H1 (cell line): ENCODE measurements around the gene PAFAH1B1. TPM values are rescaled to one million over a fixed set of nuclear protein-coding genes. Genes with fewer than 3 reads are reported as not detected.

Experiments
- CTCF ChIA-PET: fragments of 300-600 bp; sonication (Branson Sonifier 250); formaldehyde crosslinking; loops from one replicate; lab custom pipeline; 2021; ENCODE audit not compliant: partially characterized antibody; lab: Charles Lee
- POLR2A ChIA-PET: fragments of 300-600 bp; sonication (Branson Sonifier 250); formaldehyde crosslinking; loops from one replicate; lab custom pipeline; 2021; ENCODE audit warnings: inconsistent platforms; ENCODE audit not compliant: partially characterized antibody; lab: Charles Lee
- DNase-seq, 2 experiments: peaks; one replicate each; pipeline versions ENCODE4 v3.0.0 to v3.0.0-alpha.2; 2010 to 2022; ENCODE audit warnings: low spot score in 2 of 2, low read depth in 1 of 2, mixed read lengths in 1 of 2
- FAIRE-seq: peaks from 2 replicates; lab custom pipeline; 2011; peaks lifted over from hg19 to GRCh38; lab: Jason Lieb, UNC
- H2AFZ ChIP-seq: 2 replicates; pipeline ENCODE4 v1.8.1; 2012; ENCODE audit warnings: low read length, inconsistent platforms
- H2AK5ac ChIP-seq: 2 replicates; pipeline ENCODE4 v1.6.1; 2013; ENCODE audit warnings: low read depth, low read length
- H2BK120ac ChIP-seq: replicated peaks from 2 replicates; pipeline ENCODE3; 2013; ENCODE audit warnings: low read depth, low read length, inconsistent platforms
- H2BK12ac ChIP-seq: 2 replicates; pipeline ENCODE4 v1.6.1; 2013; ENCODE audit warnings: low read depth, low read length
- H2BK15ac ChIP-seq: 2 replicates; pipeline ENCODE4 v1.6.1; 2013; ENCODE audit warnings: low read length
- H2BK20ac ChIP-seq: 2 replicates; pipeline ENCODE4 v1.6.1; 2013; ENCODE audit warnings: low read length
- H2BK5ac ChIP-seq: 2 replicates; pipeline ENCODE4 v1.6.1; 2013; ENCODE audit warnings: low read depth, low read length
- H3K14ac ChIP-seq: 2 replicates; pipeline ENCODE4 v1.6.1; 2013; ENCODE audit warnings: inconsistent platforms; ENCODE audit not compliant: insufficient read length
- H3K18ac ChIP-seq: 2 replicates; pipeline ENCODE4 v1.6.1; 2013; ENCODE audit warnings: low read length; ENCODE audit errors: extremely low read depth
- H3K23ac ChIP-seq: 2 replicates; pipeline ENCODE4 v1.6.1; 2013; ENCODE audit warnings: inconsistent platforms; ENCODE audit not compliant: insufficient read length
- H3K23me2 ChIP-seq: 2 replicates; pipeline ENCODE4 v1.6.1; 2013; ENCODE audit warnings: low read depth, low read length
- H3K27ac ChIP-seq: 2 replicates; pipeline ENCODE4 v1.6.1; 2011; ENCODE audit warnings: low read depth, low read length, inconsistent platforms
- H3K27me3 ChIP-seq, 4 experiments: replicated peaks in 1 of 4; 1 replicate in 1 of 4; 2 replicates in 3 of 4; pipeline versions ENCODE4 v1.6.1 to v1.8.1; 2011 to 2013; ENCODE audit warnings: low read length in 3 of 4, mild to moderate bottlenecking in 3 of 4, inconsistent platforms in 2 of 4, mixed read lengths in 2 of 4, moderate library complexity in 1 of 4; ENCODE audit not compliant: control insufficient read depth in 3 of 4, insufficient read depth in 3 of 4; ENCODE audit errors: extremely low read depth in 1 of 4
- H3K36me3 ChIP-seq, 4 experiments: 2 replicates each; pipeline versions ENCODE4 v1.6.1 to v1.8.1; 2011 to 2013; ENCODE audit warnings: mild to moderate bottlenecking in 4 of 4, low read length in 3 of 4, moderate library complexity in 2 of 4, control low read depth in 1 of 4, inconsistent platforms in 1 of 4; ENCODE audit not compliant: insufficient read depth in 4 of 4, control insufficient read depth in 2 of 4
- H3K4ac ChIP-seq: replicated peaks from 2 replicates; pipeline ENCODE3; 2013; ENCODE audit warnings: low read length, low read depth, mixed read lengths, inconsistent platforms; ENCODE audit not compliant: insufficient read length
- H3K4me1 ChIP-seq, 4 experiments: replicated peaks in 1 of 4; 1 replicate in 1 of 4; 2 replicates in 3 of 4; pipeline versions ENCODE4 v1.6.1 to v1.8.1; 2011 to 2013; ENCODE audit warnings: low read length in 3 of 4, inconsistent platforms in 2 of 4, mixed read lengths in 1 of 4; ENCODE audit not compliant: insufficient read depth in 4 of 4, control insufficient read depth in 3 of 4
- H3K4me2 ChIP-seq, 2 experiments: 2 replicates each; pipeline versions ENCODE4 v1.6.1 to v1.8.1; 2011 to 2013; ENCODE audit warnings: low read depth in 2 of 2, low read length in 2 of 2, control low read depth in 1 of 2, inconsistent platforms in 1 of 2, mild to moderate bottlenecking in 1 of 2; ENCODE audit not compliant: insufficient read depth in 1 of 2
- H3K4me3 ChIP-seq, 4 experiments: fragments of 200-600, 300-600 bp in 1 of 4; sonication (generic), shearing (Covaris generic), sonication (Bioruptor Twin) in 1 of 4; 2 replicates each; pipeline versions ENCODE4 v1.5.1 to v1.8.1; 2011 to 2016; ENCODE audit warnings: low read length in 4 of 4, low read depth in 3 of 4, control low read depth in 2 of 4, inconsistent platforms in 2 of 4, mild to moderate bottlenecking in 2 of 4, mixed read lengths in 1 of 4, moderate library complexity in 1 of 4; ENCODE audit not compliant: insufficient read depth in 2 of 4; ENCODE audit errors: extremely low read depth in 1 of 4
- H3K56ac ChIP-seq: replicated peaks from 2 replicates; pipeline ENCODE3; 2013; ENCODE audit warnings: low read depth, mild to moderate bottlenecking, mixed read lengths, low read length, inconsistent platforms; ENCODE audit not compliant: insufficient read length
- H3K79me1 ChIP-seq: 2 replicates; pipeline ENCODE4 v1.6.1; 2013; ENCODE audit warnings: low read depth, low read length, control low read depth
- H3K79me2 ChIP-seq, 2 experiments: 2 replicates each; pipeline versions ENCODE4 v1.6.1 to v1.8.1; 2012 to 2013; ENCODE audit warnings: low read length in 2 of 2, mild to moderate bottlenecking in 2 of 2, inconsistent platforms in 1 of 2; ENCODE audit not compliant: insufficient read depth in 2 of 2, control insufficient read depth in 1 of 2
- H3K9ac ChIP-seq, 4 experiments: replicated peaks in 1 of 4; 1 replicate in 1 of 4; 2 replicates in 3 of 4; pipeline versions ENCODE4 v1.6.1 to v1.8.1; 2011 to 2013; ENCODE audit warnings: low read depth in 3 of 4, low read length in 3 of 4, control low read depth in 2 of 4, mild to moderate bottlenecking in 2 of 4, moderate library complexity in 2 of 4, inconsistent platforms in 1 of 4; ENCODE audit errors: extremely low read depth in 1 of 4
- H3K9me3 ChIP-seq, 2 experiments: 2 replicates each; pipeline versions ENCODE4 v1.6.1 to v1.8.1; 2012 to 2013; ENCODE audit warnings: mild to moderate bottlenecking in 2 of 2, moderate library complexity in 2 of 2, control low read depth in 1 of 2, inconsistent platforms in 1 of 2, low read depth in 1 of 2, low read length in 1 of 2, mixed read lengths in 1 of 2; ENCODE audit not compliant: insufficient read depth in 2 of 2
- H4K20me1 ChIP-seq, 2 experiments: replicated peaks in 1 of 2; 2 replicates each; pipeline versions ENCODE3 to v1.8.1; 2011 to 2013; ENCODE audit warnings: inconsistent platforms in 2 of 2, low read length in 2 of 2, mild to moderate bottlenecking in 1 of 2; ENCODE audit not compliant: insufficient read depth in 2 of 2, control insufficient read depth in 1 of 2
- H4K5ac ChIP-seq: 2 replicates; pipeline ENCODE4 v1.6.1; 2013; ENCODE audit warnings: low read length, low read depth, mixed read lengths, inconsistent platforms; ENCODE audit not compliant: insufficient read length
- H4K8ac ChIP-seq: 2 replicates; pipeline ENCODE4 v1.8.0; 2013; ENCODE audit warnings: mild to moderate bottlenecking, moderate library complexity, low read length, inconsistent platforms; ENCODE audit not compliant: insufficient read depth; ENCODE audit errors: extremely low read depth
- H4K91ac ChIP-seq: replicated peaks from 2 replicates; pipeline ENCODE3; 2013; ENCODE audit warnings: low read length, mixed read lengths, inconsistent platforms; ENCODE audit not compliant: insufficient read length
- CHD1 ChIP-seq: IDR thresholded peaks from 2 replicates; pipeline ENCODE4 v1.6.1; 2012; ENCODE audit warnings: low read depth, low read length, improper control_type of control experiment
- EP300 ChIP-seq, 2 experiments: IDR thresholded peaks; 1 replicate in 1 of 2; 2 replicates in 1 of 2; pipeline ENCODE4 v1.6.1; 2011 to 2012; ENCODE audit warnings: low read depth in 2 of 2, low read length in 2 of 2, mild to moderate bottlenecking in 2 of 2, borderline replicate concordance in 1 of 2, inconsistent platforms in 1 of 2, moderate library complexity in 1 of 2
- KDM5A ChIP-seq: fragments of 200-600 bp; IDR thresholded peaks from 2 replicates; pipeline ENCODE4 v1.7.1; 2012; ENCODE audit warnings: mild to moderate bottlenecking, low read length, inconsistent platforms, mixed read lengths
- SIX5 ChIP-seq: IDR thresholded peaks from 2 replicates; pipeline ENCODE4 v1.6.1; 2011; ENCODE audit warnings: mild to moderate bottlenecking, low read depth, low read length
- WGBS, 2 experiments: shearing (Covaris generic) in 1 of 2; methylation state at CpG; one replicate each; pipeline versions ENCODE4 v1.1.6 to v1.1.7; 2013 to 2015; ENCODE audit warnings: low lambda C conversion rate in 2 of 2, mixed read lengths in 2 of 2, inconsistent platforms in 1 of 2, low coverage in 1 of 2, missing lambda C conversion rate in 1 of 2; ENCODE audit not compliant: insufficient replicate concordance in 2 of 2, insufficient coverage in 1 of 2, insufficient read length in 1 of 2; ENCODE audit errors: extremely low coverage in 1 of 2, missing lambda C conversion rate in 1 of 2; 5-methylcytosine and 5-hydroxymethylcytosine counted together
- polyA plus RNA-seq, 7 experiments: library from polyadenylated mRNA; depleted of rRNA in 3 of 7; stranded (reverse) in 5 of 7; unstranded in 2 of 7; fragments of >200 nt in 5 of 7; fragments of 200-250 nt in 2 of 7; gene quantifications; 1 replicate in 5 of 7; 2 replicates in 1 of 7; 4 replicates in 1 of 7; pipeline versions ENCODE4 v1.2.1 to v1.2.3, GENCODE V29; 2011 to 2013; ENCODE audit warnings: missing spikeins in 2 of 7, mixed read lengths in 2 of 7
- total RNA-seq: library from RNA; stranded (reverse); fragmentation: NEBNext Ultra II Directional; extraction: Animal tissue kit (Norgen Biotek cat#: 25700); gene quantifications from 2 replicates; pipeline ENCODE4 v1.2.1, GENCODE V29; 2021

The PAFAH1B1 gene
- total and polyA plus RNA-seq, 2 of the 8 experiments (the other 6 are each of a cell fraction or from before 2014, with no cell fraction given), result 42.0 to 152 TPM

DNA sequence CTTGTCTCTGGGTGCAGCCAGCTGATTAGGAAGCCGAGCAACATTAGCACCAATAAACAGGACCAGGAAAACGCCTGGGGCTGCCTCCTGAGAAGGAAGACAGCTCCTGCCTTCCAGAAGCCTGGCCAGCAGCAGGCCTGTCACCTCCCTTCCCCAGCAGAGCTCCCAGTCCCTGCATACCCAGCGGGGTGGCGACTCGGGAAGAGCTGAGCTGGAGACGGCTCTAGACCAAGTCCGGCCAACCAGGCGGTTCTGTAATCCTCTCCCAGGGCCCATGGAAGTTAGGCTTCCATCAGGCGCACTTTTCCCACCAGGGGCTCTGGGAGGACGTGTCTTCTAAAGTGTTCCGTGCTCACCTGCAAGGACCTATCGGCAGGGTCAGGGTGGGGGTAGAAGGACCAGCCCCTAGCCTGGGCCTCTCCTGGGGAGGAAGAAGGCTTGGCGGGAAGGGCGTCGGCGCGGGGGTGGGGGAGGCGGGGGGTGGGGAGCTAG is 130.1 kb downstream of the PAFAH1B1 start:
- CTCF ChIA-PET, result interaction anchor here (1.2 to 10.0 kb wide), 4 partner anchors 10 to 54 kb away, joined by 3 to 62 read pairs (median 8); no protein-coding TSS in a partner anchor
- Histone ChIP-seq H3K79me2 (no peaks in the 10 kb centered on the region), H3K9ac (peak overlapping the region in 2 of 4 experiments; percentile 16 to 32; a peak in 4 of 7 replicates), H3K4me2 (peak overlapping the region; percentile 73 to 76), H3K23ac (no peak overlapping the region), H3K4me1 (peaks cover 3 to 21% (median 9%) of the 10 kb centered on the region in 4 experiments), H2AFZ (no peak overlapping the region), H3K27ac (no peak overlapping the region), H3K4ac (peak overlapping the region; percentile 7), H2BK20ac (no peak overlapping the region), H3K4me3 (peak overlapping the region; percentile 17 to 67 (median 36); a peak in 6 of 8 replicates), H2BK5ac (no peak overlapping the region), H3K27me3 (peaks cover 0 to 4% (median 2%) of the 10 kb centered on the region in 4 experiments; a peak in 1 of 7 replicates), H2BK12ac (peak overlapping the region; percentile 60; the same call in 1 of the 2 replicates), H3K18ac (peak overlapping the region; percentile 90), H3K14ac (no peak overlapping the region), H2BK120ac (peak overlapping the region; percentile 40), H4K8ac (peak overlapping the region; percentile 37; the same call in 1 of the 2 replicates), H3K23me2 (peaks cover 9% of the 10 kb centered on the region; the same call in 1 of the 2 replicates), H3K36me3 (no peaks in the 10 kb centered on the region), H2AK5ac (no peak overlapping the region), H3K9me3 (no peaks in the 10 kb centered on the region), H3K56ac (no peak overlapping the region), H2BK15ac (no peak overlapping the region), H4K20me1 (peaks cover 2% of the 10 kb centered on the region in 2 experiments), H4K5ac (peak overlapping the region; percentile 71), H3K79me1 (no peaks in the 10 kb centered on the region), H4K91ac (no peak overlapping the region)
- TF ChIP-seq KDM5A (no peak), EP300 (IDR thresholded peaks at IDR 0.05; ENCODE audit: borderline replicate concordance in 1 of 2, low read depth in 2 of 2, low read length in 2 of 2) (no peak), SIX5 (no peak), CHD1 (no peak)
- FAIRE-seq, result no peak
- POLR2A ChIA-PET, result interaction anchor here (0.9 to 3.4 kb wide), 16 partner anchors 9 to 354 kb away, joined by 3 to 23 read pairs (median 5); no protein-coding TSS in a partner anchor
- WGBS, 2 experiments, result 10% methylated on average over 12 of the region's 18 CpGs; no CpG with 5 or more reads in 1 of the 2 experiments
- DNase-seq, result peak; percentile 38 to 79
